Gastrocnemius medialis (tissue), 4 donors: ENCODE measurements around the gene KIAA1217. TPM values are rescaled to one million over a fixed set of nuclear protein-coding genes. Genes with fewer than 3 reads are reported as not detected.

Source experiments
- ATAC-seq, 2 donors: fragments of 150-250 bp; one replicate each; pipeline ENCODE4 v1.9.1; 2016
- DNase-seq, 2 donors: peaks; one replicate each; pipeline ENCODE4 v3.0.0-alpha.2; 2019
- H3K27ac ChIP-seq, 4 donors: fragments of 200-600 bp; sonication (generic); 1 replicate in 1 of 4; 2 replicates in 3 of 4; pipeline ENCODE4 v1.5.1; 2016 to 2018; ENCODE audit warnings: mild to moderate bottlenecking in 2 of 4, moderate library complexity in 1 of 4
- H3K27me3 ChIP-seq, 3 donors: fragments of 200-600 bp; sonication (generic) in 2 of 3; 1 replicate in 1 of 3; 2 replicates in 2 of 3; pipeline versions ENCODE4 v1.5.1 to v1.6.0; 2016 to 2019; ENCODE audit warnings: mild to moderate bottlenecking in 1 of 3, moderate library complexity in 1 of 3
- H3K36me3 ChIP-seq, 2 donors: fragments of 200-600 bp; sonication (generic) in 1 of 2; one replicate each; pipeline ENCODE4 v1.5.1; 2017 to 2018
- H3K4me1 ChIP-seq, 2 donors: fragments of 200-600 bp; sonication (generic) in 1 of 2; one replicate each; pipeline ENCODE4 v1.5.1; 2016 to 2017; ENCODE audit warnings: mild to moderate bottlenecking in 2 of 2
- H3K4me3 ChIP-seq, 4 donors: fragments of 200-600 bp; sonication (generic) in 3 of 4; 1 replicate in 1 of 4; 2 replicates in 3 of 4; pipeline ENCODE4 v1.5.1; 2016 to 2019; ENCODE audit warnings: mild to moderate bottlenecking in 2 of 4
- H3K9me3 ChIP-seq, 3 donors: fragments of 200-600 bp; sonication (generic) in 2 of 3; 1 replicate in 1 of 3; 2 replicates in 2 of 3; pipeline ENCODE4 v1.5.1; 2016 to 2019
- POLR2A ChIP-seq, 2 donors: fragments of 450-650 bp; IDR thresholded peaks; one replicate each; pipeline ENCODE4 v1.6.1; 2017; ENCODE audit warnings: antibody characterized with exemption in 2 of 2, mild to moderate bottlenecking in 2 of 2, moderate library complexity in 2 of 2
- in situ Hi-C, 4 donors: fragments of 200-750 bp; cut with MboI; loops; one replicate each; pipeline versions ENCODE4 v1.15.0 to v1.8.0; 2017; ENCODE audit warnings: low sequenced_read_pairs in 4 of 4
- intact Hi-C: fragments of 100-400 bp; cut with DNase I; formaldehyde crosslinking; loops from one replicate; pipeline ENCODE4 v1.15.1; 2023; ENCODE audit warnings: low total_unique reads
- total RNA-seq, 4 donors: library from RNA; depleted of rRNA; stranded (reverse); fragments of >200 nt; gene quantifications; one replicate each; pipeline versions ENCODE4 v1.1.0 to v1.2.3, GENCODE V29; 2016
- TF ChIP-seq, protein P1 (sequence below), 5 experiments: fragments of 450-650 bp in 3 of 5; fragments of 200-600 bp in 2 of 5; sonication (generic) in 2 of 5; IDR thresholded peaks in 4 of 5; conservative IDR thresholded peaks in 1 of 5; 1 replicate in 4 of 5; 2 replicates in 1 of 5; pipeline ENCODE4 v1.5.1; 2016 to 2019; ENCODE audit warnings: antibody characterized with exemption in 5 of 5, mild to moderate bottlenecking in 3 of 5, moderate library complexity in 3 of 5

Gene KIAA1217
- total RNA-seq, 4 donors from 2014 or later: 152 to 266 (median 155) TPM

- TF ChIP-seq, protein P1, sequence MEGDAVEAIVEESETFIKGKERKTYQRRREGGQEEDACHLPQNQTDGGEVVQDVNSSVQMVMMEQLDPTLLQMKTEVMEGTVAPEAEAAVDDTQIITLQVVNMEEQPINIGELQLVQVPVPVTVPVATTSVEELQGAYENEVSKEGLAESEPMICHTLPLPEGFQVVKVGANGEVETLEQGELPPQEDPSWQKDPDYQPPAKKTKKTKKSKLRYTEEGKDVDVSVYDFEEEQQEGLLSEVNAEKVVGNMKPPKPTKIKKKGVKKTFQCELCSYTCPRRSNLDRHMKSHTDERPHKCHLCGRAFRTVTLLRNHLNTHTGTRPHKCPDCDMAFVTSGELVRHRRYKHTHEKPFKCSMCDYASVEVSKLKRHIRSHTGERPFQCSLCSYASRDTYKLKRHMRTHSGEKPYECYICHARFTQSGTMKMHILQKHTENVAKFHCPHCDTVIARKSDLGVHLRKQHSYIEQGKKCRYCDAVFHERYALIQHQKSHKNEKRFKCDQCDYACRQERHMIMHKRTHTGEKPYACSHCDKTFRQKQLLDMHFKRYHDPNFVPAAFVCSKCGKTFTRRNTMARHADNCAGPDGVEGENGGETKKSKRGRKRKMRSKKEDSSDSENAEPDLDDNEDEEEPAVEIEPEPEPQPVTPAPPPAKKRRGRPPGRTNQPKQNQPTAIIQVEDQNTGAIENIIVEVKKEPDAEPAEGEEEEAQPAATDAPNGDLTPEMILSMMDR (IDR thresholded peaks at IDR 0.05 in 4 of 5, conservative IDR thresholded peaks at IDR 0.05 in 1 of 5): no peak
- TF ChIP-seq POLR2A (IDR thresholded peaks at IDR 0.05): no peak
- Histone ChIP-seq H3K4me1 (peaks cover 0 to 20% of the 10 kb centered on the region in 2 donors), H3K27ac (peak overlapping the region in 1 of 4 donors; percentile 35), H3K4me3 (no peak overlapping the region), H3K27me3 (no peaks in the 10 kb centered on the region), H3K36me3 (no peaks in the 10 kb centered on the region), H3K9me3 (no peaks in the 10 kb centered on the region)
- DNase-seq (no peak), ATAC-seq (no peak)
- intact Hi-C loops: no loop called here
- in situ Hi-C loops: no loop called here
Observed at GRCh38 chr10:24428410-24428782, 219.5 kb downstream of the KIAA1217 start.

DNA sequence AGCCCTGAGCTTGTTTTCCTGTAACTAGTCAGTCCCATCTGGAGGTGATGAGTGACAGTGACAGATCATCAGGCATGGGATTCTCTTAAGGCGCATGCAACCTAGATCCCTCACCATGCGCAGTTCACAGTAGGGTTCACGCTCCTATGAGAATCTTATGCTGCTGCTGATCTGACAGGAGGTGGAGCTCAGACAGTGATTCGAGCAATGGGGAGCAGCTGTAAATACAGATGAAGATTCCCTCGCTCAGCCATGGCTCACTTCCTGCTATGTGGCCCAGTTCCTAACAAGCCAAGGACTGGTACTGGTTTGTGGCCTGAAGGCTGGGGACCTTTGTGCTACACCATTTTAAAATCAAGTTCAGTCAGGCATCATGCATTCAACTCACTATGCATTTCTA lies 221.7 kb downstream of the KIAA1217 start:
- Histone ChIP-seq H3K4me3 (no peak overlapping the region), H3K27me3 (no peaks in the 10 kb centered on the region), H3K36me3 (peaks cover 0 to 10% of the 10 kb centered on the region in 2 donors), H3K4me1 (peaks cover 0 to 20% of the 10 kb centered on the region in 2 donors), H3K27ac (no peak overlapping the region), H3K9me3 (no peaks in the 10 kb centered on the region)
- no peak for DNase-seq
- no peak for ATAC-seq
- in situ Hi-C loops: no loop called here
- TF ChIP-seq, protein P1 (IDR thresholded peaks at IDR 0.05 in 4 of 5, conservative IDR thresholded peaks at IDR 0.05 in 1 of 5): no peak
- TF ChIP-seq POLR2A (IDR thresholded peaks at IDR 0.05): no peak
- intact Hi-C loops: no loop called here

- DNase-seq (no peak), ATAC-seq (peak in 1 of 2 donors; percentile 15)
- intact Hi-C loops (no loop called here), in situ Hi-C loops (no loop called here)
- Histone ChIP-seq H3K4me1 (peaks cover 0 to 20% of the 10 kb centered on the region in 2 donors), H3K36me3 (peaks cover 0 to 10% of the 10 kb centered on the region in 2 donors), H3K4me3 (no peak overlapping the region), H3K27me3 (no peaks in the 10 kb centered on the region), H3K9me3 (no peaks in the 10 kb centered on the region), H3K27ac (peak overlapping the region in 3 of 4 donors; percentile 30 to 41 (median 31))
- TF ChIP-seq, protein P1 (IDR thresholded peaks at IDR 0.05 in 4 of 5, conservative IDR thresholded peaks at IDR 0.05 in 1 of 5): no peak
- TF ChIP-seq POLR2A (IDR thresholded peaks at IDR 0.05): no peak
Observed at GRCh38 chr10:24432478-24433416, 223.8 kb downstream of the KIAA1217 start.

DNA sequence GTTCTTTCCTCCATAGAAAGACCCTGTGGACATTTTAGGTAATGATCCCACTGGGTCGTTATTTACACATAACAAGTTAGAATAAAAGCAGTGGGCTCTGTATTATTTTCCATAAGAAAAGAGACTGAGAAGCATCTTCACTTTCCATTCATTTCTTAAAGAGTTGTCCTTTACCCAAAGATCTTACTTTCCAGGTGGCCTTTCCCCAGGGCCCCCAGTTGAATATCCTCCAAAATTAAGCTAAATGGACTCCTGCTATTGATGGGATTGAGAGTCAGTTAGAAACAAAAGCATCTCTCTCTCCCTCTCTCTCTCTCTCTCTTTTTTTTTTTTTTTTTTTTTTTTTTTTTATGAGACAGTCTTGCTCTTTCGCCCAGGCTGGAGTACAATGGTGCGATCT lies 224.8 kb downstream of the KIAA1217 start:
- TF ChIP-seq, protein P1 (IDR thresholded peaks at IDR 0.05 in 4 of 5, conservative IDR thresholded peaks at IDR 0.05 in 1 of 5): no peak
- no peak for TF ChIP-seq POLR2A (IDR thresholded peaks at IDR 0.05)
- Histone ChIP-seq H3K4me3 (no peak overlapping the region), H3K36me3 (peaks cover 0 to 10% of the 10 kb centered on the region in 2 donors), H3K4me1 (peaks cover 8 to 19% of the 10 kb centered on the region in 2 donors), H3K9me3 (no peaks in the 10 kb centered on the region), H3K27me3 (no peaks in the 10 kb centered on the region), H3K27ac (no peak overlapping the region)
- intact Hi-C loops: no loop called here
- ATAC-seq (no peak), DNase-seq (no peak)
- in situ Hi-C loops: no loop called here
